Mesenchymal stem cell (in vitro differentiated cells and primary cell): Measurements from ENCODE around the gene CYSTM1.
"Not testable (repeated sequence)": the region's sequence is repeated elsewhere in the genome, so short reads cannot be mapped to it uniquely, and the experiment has no call there.

ENCODE experiments used
- DNase-seq: peaks from one replicate; pipeline ENCODE4 v3.0.0-alpha.2; 2013
- H2AFZ ChIP-seq: one replicate; pipeline ENCODE4 v1.6.1; 2013; ENCODE audit warnings: low read depth, mild to moderate bottlenecking, control low read depth, inconsistent platforms, low read length, moderate library complexity
- H2AK5ac ChIP-seq: 2 replicates; pipeline ENCODE4 v1.6.1; 2013; ENCODE audit warnings: low read length, moderate library complexity, mild to moderate bottlenecking, inconsistent platforms; ENCODE audit not compliant: severe bottlenecking
- H2BK120ac ChIP-seq: one replicate; pipeline ENCODE4 v1.6.1; 2013; ENCODE audit warnings: low read depth, mild to moderate bottlenecking, inconsistent platforms, low read length, moderate library complexity
- H2BK12ac ChIP-seq, 2 experiments: one replicate each; pipeline ENCODE4 v1.6.1; 2013; ENCODE audit warnings: inconsistent platforms in 2 of 2, low read length in 2 of 2, mild to moderate bottlenecking in 2 of 2, moderate library complexity in 2 of 2, control low read depth in 1 of 2
- H2BK15ac ChIP-seq: one replicate; pipeline ENCODE4 v1.6.1; 2013; ENCODE audit warnings: mild to moderate bottlenecking, low read depth, inconsistent platforms; ENCODE audit not compliant: poor library complexity, severe bottlenecking
- H2BK5ac ChIP-seq: 2 replicates; pipeline ENCODE4 v1.6.1; 2013; ENCODE audit warnings: low read depth, mild to moderate bottlenecking, low read length, control low read depth, inconsistent platforms; ENCODE audit not compliant: poor library complexity, severe bottlenecking
- H3K14ac ChIP-seq, 2 experiments: one replicate each; pipeline ENCODE4 v1.6.1; 2013; ENCODE audit warnings: inconsistent platforms in 2 of 2, low read length in 2 of 2, control low read depth in 1 of 2, mild to moderate bottlenecking in 1 of 2, moderate library complexity in 1 of 2
- H3K18ac ChIP-seq, 2 experiments: one replicate each; pipeline ENCODE4 v1.6.1; 2013; ENCODE audit warnings: inconsistent platforms in 2 of 2, low read length in 2 of 2, control low read depth in 1 of 2, low read depth in 1 of 2, mild to moderate bottlenecking in 1 of 2
- H3K23ac ChIP-seq, 2 experiments: one replicate each; pipeline ENCODE4 v1.6.1; 2013; ENCODE audit warnings: inconsistent platforms in 2 of 2, low read length in 2 of 2, mild to moderate bottlenecking in 2 of 2, moderate library complexity in 2 of 2, control low read depth in 1 of 2
- H3K27ac ChIP-seq: 2 replicates; pipeline ENCODE4 v1.5.1; 2013; ENCODE audit warnings: mild to moderate bottlenecking, moderate library complexity, low read length, control low read depth, inconsistent platforms; ENCODE audit not compliant: poor library complexity, severe bottlenecking
- H3K27me3 ChIP-seq, 2 experiments: 2 replicates each; pipeline versions ENCODE4 v1.6.1 to v1.7.0; 2013; ENCODE audit warnings: low read length in 2 of 2, mild to moderate bottlenecking in 2 of 2, moderate library complexity in 2 of 2, control low read depth in 1 of 2, inconsistent platforms in 1 of 2; ENCODE audit not compliant: control insufficient read depth in 1 of 2, insufficient read depth in 1 of 2
- H3K36me3 ChIP-seq, 2 experiments: 2 replicates each; pipeline versions ENCODE4 v1.6.1 to v1.7.0; 2013; ENCODE audit warnings: low read length in 2 of 2, control low read depth in 1 of 2, inconsistent platforms in 1 of 2, low read depth in 1 of 2, mild to moderate bottlenecking in 1 of 2; ENCODE audit not compliant: insufficient read depth in 2 of 2, control insufficient read depth in 1 of 2
- H3K4ac ChIP-seq, 2 experiments: one replicate each; pipeline ENCODE4 v1.6.1; 2013; ENCODE audit warnings: inconsistent platforms in 2 of 2, low read length in 2 of 2, mild to moderate bottlenecking in 2 of 2, moderate library complexity in 2 of 2, control low read depth in 1 of 2, low read depth in 1 of 2
- H3K4me1 ChIP-seq: 2 replicates; pipeline ENCODE4 v1.6.1; 2013; ENCODE audit warnings: low read depth, low read length, control low read depth; ENCODE audit not compliant: control insufficient read depth, insufficient read depth
- H3K4me2 ChIP-seq: 2 replicates; pipeline ENCODE4 v1.6.1; 2013; ENCODE audit warnings: low read length, mild to moderate bottlenecking, inconsistent platforms; ENCODE audit not compliant: poor library complexity, severe bottlenecking
- H3K4me3 ChIP-seq, 2 experiments: 2 replicates each; pipeline versions ENCODE4 v1.5.1 to v1.7.0; 2013; ENCODE audit warnings: low read length in 2 of 2, mild to moderate bottlenecking in 2 of 2, control low read depth in 1 of 2, low read depth in 1 of 2; ENCODE audit not compliant: insufficient read depth in 1 of 2
- H3K79me1 ChIP-seq: replicated peaks from 2 replicates; pipeline ENCODE4 v1.6.1; 2013; ENCODE audit warnings: mild to moderate bottlenecking, control low read depth, low read length, inconsistent platforms; ENCODE audit not compliant: poor library complexity, severe bottlenecking
- H3K9ac ChIP-seq: 2 replicates; pipeline ENCODE4 v1.7.0; 2013; ENCODE audit warnings: mild to moderate bottlenecking, low read length, moderate library complexity
- H3K9me3 ChIP-seq: 2 replicates; pipeline ENCODE4 v1.7.0; 2013; ENCODE audit warnings: mild to moderate bottlenecking, low read length; ENCODE audit not compliant: control insufficient read depth
- H4K8ac ChIP-seq: one replicate; pipeline ENCODE4 v1.6.1; 2013; ENCODE audit warnings: inconsistent platforms, mild to moderate bottlenecking, low read length, moderate library complexity
- H4K91ac ChIP-seq: one replicate; pipeline ENCODE4 v1.6.1; 2013; ENCODE audit warnings: mild to moderate bottlenecking, low read length, inconsistent platforms
- WGBS: methylation state at CpG from one replicate; pipeline ENCODE4 v1.1.7; 2013; ENCODE audit warnings: mixed read lengths; 5-methylcytosine and 5-hydroxymethylcytosine counted together

CYSTM1 gene

GRCh38 chr5:140194662-140195061 lies 19.7 kb downstream of the CYSTM1 start:
- no peak overlapping the region for H3K4me3 ChIP-seq
- no peak overlapping the region for H3K18ac ChIP-seq
- peaks cover 6% of the 10 kb centered on the region for H3K79me1 ChIP-seq
- H2BK12ac ChIP-seq, result no peak overlapping the region
- no peak overlapping the region for H3K4me2 ChIP-seq
- H3K27me3 ChIP-seq, result no peaks in the 10 kb centered on the region
- no peak overlapping the region for H4K8ac ChIP-seq
- peaks cover 4% of the 10 kb centered on the region for H3K4me1 ChIP-seq
- no peak overlapping the region for H3K27ac ChIP-seq
- no peaks in the 10 kb centered on the region for H3K9me3 ChIP-seq
- H2BK5ac ChIP-seq, result no peak overlapping the region
- no peak overlapping the region for H3K4ac ChIP-seq
- peaks cover 0 to 39% of the 10 kb centered on the region in 2 experiments for H3K36me3 ChIP-seq
- WGBS, result 100% methylated on average over 1 of the region's 2 CpGs
- H2BK15ac ChIP-seq, result no peak overlapping the region
- no peak for DNase-seq
- H3K23ac ChIP-seq, result no peak overlapping the region
- H3K9ac ChIP-seq, result no peak overlapping the region
- H2AK5ac ChIP-seq, result no peak overlapping the region
- H3K14ac ChIP-seq, result no peak overlapping the region
- H4K91ac ChIP-seq, result no peak overlapping the region
- no peak overlapping the region for H2BK120ac ChIP-seq
- no peak overlapping the region for H2AFZ ChIP-seq

- WGBS, result 92% methylated on average over 2 of the region's 2 CpGs
- Histone ChIP-seq H2BK15ac (no peak overlapping the region), H3K4me1 (peaks cover 4% of the 10 kb centered on the region)
Measured at GRCh38 chr5:140196115-140196814, 21.3 kb downstream of the CYSTM1 start.

GRCh38 chr5:140197023-140197422 lies 22.0 kb downstream of the CYSTM1 start:
- Histone ChIP-seq H3K4me3 (no peak overlapping the region), H3K27ac (no peak overlapping the region), H2BK15ac (no peak overlapping the region), H4K8ac (no peak overlapping the region), H3K14ac (no peak overlapping the region), H2BK120ac (no peak overlapping the region), H4K91ac (no peak overlapping the region), H2AK5ac (no peak overlapping the region), H3K9ac (no peak overlapping the region), H2BK12ac (no peak overlapping the region), H3K23ac (no peak overlapping the region), H2AFZ (no peak overlapping the region), H3K9me3 (no peaks in the 10 kb centered on the region), H3K4me1 (peaks cover 4% of the 10 kb centered on the region), H3K4me2 (no peak overlapping the region), H2BK5ac (no peak overlapping the region), H3K36me3 (peaks cover 0 to 46% of the 10 kb centered on the region in 2 experiments), H3K18ac (no peak overlapping the region), H3K27me3 (no peaks in the 10 kb centered on the region), H3K4ac (no peak overlapping the region), H3K79me1 (peaks cover 6% of the 10 kb centered on the region)
- WGBS, result 100% methylated on average over 1 of the region's 2 CpGs
- DNase-seq, result no peak

More at GRCh38 chr5:140196115-140196814, 21.3 kb downstream of the CYSTM1 start:
- Histone ChIP-seq H3K36me3 (peaks cover 0 to 44% of the 10 kb centered on the region in 2 experiments), H2BK12ac (no peak overlapping the region), H3K4me3 (no peak overlapping the region), H3K4ac (no peak overlapping the region), H2BK5ac (no peak overlapping the region), H3K23ac (no peak overlapping the region), H3K79me1 (peaks cover 6% of the 10 kb centered on the region), H2AK5ac (no peak overlapping the region), H3K14ac (no peak overlapping the region), H3K4me2 (no peak overlapping the region), H2BK120ac (no peak overlapping the region), H3K18ac (no peak overlapping the region), H3K9ac (no peak overlapping the region), H4K91ac (no peak overlapping the region), H3K27ac (no peak overlapping the region), H2AFZ (no peak overlapping the region), H3K9me3 (no peaks in the 10 kb centered on the region), H3K27me3 (no peaks in the 10 kb centered on the region), H4K8ac (no peak overlapping the region)
- DNase-seq, result no peak

- WGBS, result no CpG with 5 or more reads among the region's 1 CpG
Measured at GRCh38 chr5:140198915-140199314, 23.9 kb downstream of the CYSTM1 start.

More at GRCh38 chr5:140198915-140199314, 23.9 kb downstream of the CYSTM1 start:
- not testable (repeated sequence) for H2AFZ ChIP-seq, H3K4me1 ChIP-seq, H3K9ac ChIP-seq, H3K27me3 ChIP-seq, H3K4ac ChIP-seq, H2BK15ac ChIP-seq, H3K79me1 ChIP-seq, H3K4me3 ChIP-seq, H3K4me2 ChIP-seq, H4K91ac ChIP-seq, DNase-seq, H3K27ac ChIP-seq, H2BK120ac ChIP-seq, H2AK5ac ChIP-seq, H2BK5ac ChIP-seq, H3K23ac ChIP-seq, H2BK12ac ChIP-seq, H3K14ac ChIP-seq, H3K9me3 ChIP-seq, H3K18ac ChIP-seq, H4K8ac ChIP-seq
- H3K36me3 ChIP-seq, result peaks cover 0 to 50% of the 10 kb centered on the region in 2 experiments
